ENCODE measurements around the gene GRIN2C. TPM values are rescaled to one million over a fixed set of nuclear protein-coding genes. Genes with fewer than 3 reads are reported as not detected.

The GRIN2C gene
- total RNA-seq, 1 donor = not detected

DNA sequence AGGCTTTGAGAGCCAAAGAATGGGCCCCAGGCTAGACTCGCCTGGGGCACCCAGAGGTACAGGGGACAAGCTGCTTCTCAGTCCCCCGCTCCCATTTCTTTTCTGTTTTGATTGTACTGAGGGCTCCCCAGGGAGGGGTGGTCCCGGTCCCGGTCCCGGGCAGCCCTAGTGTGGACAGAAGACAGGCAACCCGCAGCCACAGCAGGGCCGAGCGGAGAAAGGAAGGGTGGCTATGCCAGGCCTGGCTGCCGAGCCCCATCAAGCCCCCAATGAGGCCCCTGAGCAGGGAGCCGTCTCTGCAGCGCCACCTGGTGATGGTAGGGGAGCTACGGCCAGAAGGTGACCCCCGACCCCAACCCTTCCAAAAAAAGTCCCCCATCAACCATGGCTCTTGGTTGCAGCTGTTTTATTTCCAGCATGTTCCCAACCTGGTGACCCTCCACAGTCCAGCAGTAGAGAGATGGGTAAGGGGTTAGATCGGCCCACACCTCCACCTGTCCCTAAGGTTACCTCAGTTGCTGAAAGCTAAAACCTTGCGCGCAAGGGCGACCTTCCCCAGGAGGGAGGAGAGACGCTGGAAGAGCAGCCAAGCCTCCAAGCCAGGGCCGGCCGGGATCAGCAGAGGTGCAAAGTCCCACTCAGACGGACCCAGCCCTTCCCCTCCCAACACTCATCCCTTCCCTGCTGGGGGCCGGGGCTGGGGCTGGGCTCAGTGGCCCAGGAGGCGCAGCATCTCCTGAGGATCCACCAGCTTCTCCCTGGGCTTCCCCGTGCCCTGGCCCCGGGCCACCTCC lies 2.6 kb upstream of the GRIN2C start:
- no peaks in the 10 kb centered on the region for H3K9me3 ChIP-seq (ENCODE audit: low read depth, low read length)
- peaks cover 21% of the 10 kb centered on the region for H3K4me1 ChIP-seq (ENCODE audit: insufficient read depth, low read length)
- peaks cover 40% of the 10 kb centered on the region for H3K27me3 ChIP-seq (ENCODE audit: insufficient read depth, low read length)
- no peak overlapping the region for H3K4me3 ChIP-seq (ENCODE audit: low read length)

DNA sequence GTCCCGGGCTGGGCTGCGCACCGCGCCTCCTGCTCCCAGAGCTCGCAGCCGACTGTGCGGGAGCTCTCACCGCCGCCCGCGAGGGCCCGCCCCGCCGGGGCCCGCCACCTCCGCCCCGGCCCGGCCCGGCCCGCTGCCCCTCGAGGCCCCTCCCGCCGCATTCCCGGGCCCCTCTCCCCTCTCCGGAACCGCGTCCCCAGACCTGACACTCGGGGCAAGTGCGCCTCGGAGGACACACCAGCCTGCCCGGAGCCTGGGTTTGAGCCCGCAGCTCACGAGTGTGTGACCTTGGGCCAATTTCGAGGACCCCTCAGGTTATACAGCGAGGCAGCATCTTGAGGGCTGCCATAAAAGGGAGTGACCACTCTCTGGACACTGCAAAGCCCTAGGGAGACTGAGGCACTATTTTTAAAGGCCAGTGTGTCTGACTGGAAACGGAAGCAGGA lies 2.0 kb upstream of the GRIN2C start:
- Histone ChIP-seq H3K27me3 (ENCODE audit: insufficient read depth, low read length) (peaks cover 44% of the 10 kb centered on the region), H3K4me3 (ENCODE audit: low read length) (no peak overlapping the region), H3K9me3 (ENCODE audit: low read depth, low read length) (no peaks in the 10 kb centered on the region)

DNA sequence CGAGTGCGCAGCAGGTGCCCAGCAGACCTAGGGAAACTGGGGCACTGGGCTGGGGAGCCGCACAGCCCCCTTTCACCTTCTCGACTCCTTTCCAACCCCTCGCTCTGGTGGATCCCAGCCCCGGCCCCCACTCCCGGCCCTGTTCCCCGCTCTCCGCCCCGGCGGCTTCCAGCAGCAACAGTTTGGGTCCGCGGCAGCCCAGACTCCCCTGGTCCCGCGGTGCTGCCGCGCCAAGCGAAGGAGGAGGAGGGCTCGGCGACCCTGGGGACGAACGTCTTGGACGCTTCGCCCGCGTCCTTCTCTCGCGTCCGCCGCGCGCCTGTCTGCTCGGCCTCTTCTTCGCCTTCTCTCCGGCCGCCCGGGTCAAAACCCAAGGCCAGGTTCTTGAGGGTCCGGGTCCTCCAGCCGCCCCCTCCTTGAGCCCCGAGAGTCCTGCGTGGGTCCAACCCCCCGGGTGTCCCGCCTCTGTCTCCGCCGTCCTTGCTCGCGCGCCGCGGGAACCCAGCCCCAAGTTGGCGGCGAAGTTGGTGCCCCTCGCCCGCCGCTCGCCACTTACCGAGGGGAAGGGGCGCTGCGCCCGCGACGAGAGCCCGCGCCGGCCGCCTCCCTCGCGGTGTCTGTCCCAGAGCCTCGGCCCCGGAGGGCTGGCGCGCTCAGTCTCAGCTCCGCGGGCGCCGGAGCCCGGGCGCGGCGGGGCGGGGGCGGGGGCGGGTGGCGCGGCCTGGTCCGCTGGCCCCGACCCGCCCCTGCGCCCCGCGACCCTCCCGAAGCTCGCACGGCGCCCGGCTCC lies 1.4 kb upstream of the GRIN2C start:
- H3K4me3 ChIP-seq (ENCODE audit: low read length) = no peak overlapping the region
- H3K27me3 ChIP-seq (ENCODE audit: insufficient read depth, low read length) = peaks cover 44% of the 10 kb centered on the region
- peaks cover 21% of the 10 kb centered on the region for H3K4me1 ChIP-seq (ENCODE audit: insufficient read depth, low read length)
- H3K9me3 ChIP-seq (ENCODE audit: low read depth, low read length) = no peaks in the 10 kb centered on the region

More for the DNA sequence above, 2.0 kb upstream of the GRIN2C start:
- peaks cover 21% of the 10 kb centered on the region for H3K4me1 ChIP-seq (ENCODE audit: insufficient read depth, low read length)

DNA sequence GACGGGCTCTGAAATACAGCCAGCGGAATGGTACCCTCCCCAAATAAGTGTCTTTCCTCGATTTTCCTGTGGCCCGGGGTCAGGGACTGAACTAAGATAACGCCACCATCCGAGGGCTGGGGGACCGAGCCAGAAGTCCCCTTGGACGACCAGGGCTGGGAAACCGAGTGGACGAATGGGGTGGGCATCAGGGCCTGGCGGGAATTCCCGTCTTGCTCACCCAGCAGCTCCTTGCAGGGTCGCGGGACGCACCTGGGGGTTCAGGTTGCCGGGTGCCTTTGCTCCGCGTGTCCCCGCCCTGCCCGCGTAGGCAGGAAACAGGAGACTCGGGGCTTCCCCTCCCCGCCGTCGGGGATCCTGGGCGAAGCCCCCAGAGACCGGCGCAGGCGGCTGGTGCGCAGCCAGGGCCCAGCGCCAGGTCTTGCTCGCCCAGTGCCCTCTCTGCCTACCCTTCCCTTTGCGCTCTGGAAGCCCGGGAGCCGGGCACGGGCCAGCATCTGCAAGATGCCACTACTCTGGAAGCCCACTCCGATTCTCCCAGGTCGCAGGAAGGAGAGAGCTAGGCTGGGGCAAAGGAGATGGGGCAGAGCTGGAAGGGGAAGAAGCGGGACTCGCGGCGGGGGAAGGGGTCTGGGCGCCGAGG lies 665 bp upstream of the GRIN2C start:
- Histone ChIP-seq H3K4me1 (ENCODE audit: insufficient read depth, low read length) (peaks cover 21% of the 10 kb centered on the region), H3K27me3 (ENCODE audit: insufficient read depth, low read length) (peaks cover 45% of the 10 kb centered on the region), H3K4me3 (ENCODE audit: low read length) (no peak overlapping the region), H3K9me3 (ENCODE audit: low read depth, low read length) (no peaks in the 10 kb centered on the region)

DNA sequence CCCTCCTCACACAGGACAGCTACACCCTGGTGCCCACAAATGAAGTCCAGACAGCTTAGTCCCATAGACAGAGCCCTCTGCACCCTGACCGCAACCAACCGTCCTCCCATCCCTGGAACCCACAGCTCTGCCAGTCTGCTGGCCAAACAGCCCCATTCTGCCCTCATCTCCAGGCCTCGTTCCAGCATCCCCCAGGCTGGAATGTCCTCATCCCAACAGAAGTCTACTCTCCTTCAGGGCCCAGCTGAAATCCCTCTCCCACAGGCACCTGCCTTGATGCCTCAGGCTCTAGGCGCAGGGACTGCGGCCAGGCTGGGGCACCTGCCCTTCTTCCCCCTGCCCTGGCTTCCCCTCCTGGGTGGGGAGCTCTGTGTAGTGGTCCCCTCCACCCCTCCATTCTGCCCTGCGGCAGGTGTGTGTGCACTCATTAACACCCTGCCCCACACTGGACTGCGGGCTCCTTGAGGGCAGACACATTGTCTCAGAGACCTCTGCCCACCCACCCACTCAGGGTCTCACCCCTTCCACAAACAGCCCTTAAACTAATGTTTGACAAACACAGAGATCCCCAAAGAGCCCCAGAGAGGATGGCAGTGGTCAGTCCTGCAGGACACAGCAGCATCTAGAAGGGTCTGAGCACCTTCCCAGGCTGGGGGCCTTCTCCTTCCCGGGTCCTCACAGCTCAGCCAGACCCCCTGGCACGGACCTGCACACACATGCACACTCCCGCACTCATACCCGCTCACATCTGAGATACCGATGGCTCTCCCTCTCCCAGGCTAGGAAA lies 820 bp downstream of the GRIN2C start:
- H3K27me3 ChIP-seq (ENCODE audit: insufficient read depth, low read length) = peaks cover 53% of the 10 kb centered on the region
- peaks cover 21% of the 10 kb centered on the region for H3K4me1 ChIP-seq (ENCODE audit: insufficient read depth, low read length)
- no peak overlapping the region for H3K4me3 ChIP-seq (ENCODE audit: low read length)

DNA sequence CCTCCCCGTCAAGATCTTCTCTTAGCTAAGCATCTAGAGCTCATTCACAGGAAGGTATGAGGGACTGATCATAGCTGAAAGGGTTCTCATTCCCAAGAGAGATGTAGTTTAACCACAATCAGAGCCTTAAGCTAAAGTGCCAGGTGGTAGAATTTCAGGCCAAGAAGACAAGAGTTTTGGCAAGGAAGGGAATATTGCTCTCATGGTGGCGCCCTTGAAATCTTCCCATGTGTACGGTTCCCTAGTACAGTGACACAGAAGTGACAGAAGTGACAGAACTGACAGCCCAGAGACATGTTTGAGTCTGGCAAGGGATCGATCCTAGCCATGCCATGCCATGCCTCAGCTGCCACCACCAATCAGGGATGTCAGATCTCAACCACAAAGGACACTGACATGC lies 2.5 kb downstream of the GRIN2C start:
- Histone ChIP-seq H3K4me3 (ENCODE audit: low read length) (no peak overlapping the region), H3K4me1 (ENCODE audit: insufficient read depth, low read length) (peaks cover 25% of the 10 kb centered on the region), H3K9me3 (ENCODE audit: low read depth, low read length) (no peaks in the 10 kb centered on the region), H3K27me3 (ENCODE audit: insufficient read depth, low read length) (peaks cover 61% of the 10 kb centered on the region)

More for the DNA sequence above, 820 bp downstream of the GRIN2C start:
- H3K9me3 ChIP-seq (ENCODE audit: low read depth, low read length) = no peaks in the 10 kb centered on the region

DNA sequence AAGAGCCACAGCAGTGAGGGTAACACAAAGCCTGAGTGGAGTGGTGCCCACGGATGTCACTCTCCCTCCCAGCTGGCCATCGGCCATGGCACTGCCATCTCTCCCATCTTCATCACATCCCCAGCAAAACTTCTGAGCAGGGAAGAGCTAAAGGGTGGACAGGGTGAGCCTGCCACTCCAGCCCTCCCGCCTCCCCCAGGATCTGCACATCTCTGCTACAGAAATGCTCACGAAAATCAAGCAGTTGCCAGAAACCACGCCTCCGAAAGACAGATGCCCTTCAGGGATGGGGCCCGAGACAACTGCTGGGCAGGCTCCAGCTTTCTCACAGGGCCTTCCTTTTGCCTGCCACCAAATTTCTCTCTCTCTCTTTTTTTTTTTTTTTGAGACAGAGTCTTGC lies 3.6 kb downstream of the GRIN2C start:
- Histone ChIP-seq H3K4me1 (ENCODE audit: insufficient read depth, low read length) (peaks cover 18% of the 10 kb centered on the region), H3K27me3 (ENCODE audit: insufficient read depth, low read length) (peaks cover 66% of the 10 kb centered on the region), H3K4me3 (ENCODE audit: low read length) (no peak overlapping the region), H3K9me3 (ENCODE audit: low read depth, low read length) (no peaks in the 10 kb centered on the region)

DNA sequence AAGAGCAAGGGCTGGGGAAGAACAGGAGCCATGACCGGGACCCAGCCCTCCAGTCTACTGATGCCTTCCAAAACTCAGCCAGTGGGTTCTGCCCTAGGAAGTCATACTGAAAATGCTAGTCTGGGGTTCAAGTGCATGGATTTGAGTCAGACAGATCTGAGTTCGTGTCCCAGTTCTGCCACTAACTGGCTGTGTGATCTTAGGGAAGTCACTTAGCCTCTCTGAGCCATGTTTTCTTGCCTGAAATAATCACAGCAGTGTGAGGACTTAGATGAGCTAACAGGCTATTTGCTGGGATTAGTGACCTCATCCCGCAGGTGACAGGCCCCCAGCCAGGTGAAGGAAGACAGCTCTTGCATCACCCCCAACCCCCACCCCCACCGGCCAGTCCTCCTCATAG lies 4.4 kb downstream of the GRIN2C start:
- peaks cover 63% of the 10 kb centered on the region for H3K27me3 ChIP-seq (ENCODE audit: insufficient read depth, low read length)
- no peaks in the 10 kb centered on the region for H3K9me3 ChIP-seq (ENCODE audit: low read depth, low read length)
- H3K4me1 ChIP-seq (ENCODE audit: insufficient read depth, low read length) = peaks cover 10% of the 10 kb centered on the region
- H3K4me3 ChIP-seq (ENCODE audit: low read length) = no peak overlapping the region

DNA sequence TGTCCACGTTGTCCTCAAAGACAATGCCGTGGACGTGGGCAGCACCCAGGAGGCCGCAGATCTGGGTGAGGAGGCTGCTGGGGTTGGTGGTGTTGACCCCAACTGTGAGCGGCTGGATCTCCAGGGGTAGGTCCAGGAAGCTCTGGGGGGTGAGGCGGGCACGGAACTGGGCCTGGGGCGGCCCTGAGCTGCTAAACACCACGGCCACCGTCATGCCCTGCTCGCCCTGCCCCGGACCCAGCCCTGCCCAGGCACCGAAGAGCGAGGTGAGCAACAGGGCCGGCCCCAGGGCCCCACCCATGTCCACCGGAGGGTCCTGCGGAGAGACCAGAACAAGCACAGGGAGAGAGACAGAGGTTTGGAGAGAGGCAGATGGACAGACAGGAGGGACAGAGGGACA lies 4.9 kb downstream of the GRIN2C start:
- Histone ChIP-seq H3K4me1 (ENCODE audit: insufficient read depth, low read length) (peaks cover 5% of the 10 kb centered on the region), H3K4me3 (ENCODE audit: low read length) (no peak overlapping the region), H3K27me3 (ENCODE audit: insufficient read depth, low read length) (peaks cover 58% of the 10 kb centered on the region), H3K9me3 (ENCODE audit: low read depth, low read length) (no peaks in the 10 kb centered on the region)

DNA sequence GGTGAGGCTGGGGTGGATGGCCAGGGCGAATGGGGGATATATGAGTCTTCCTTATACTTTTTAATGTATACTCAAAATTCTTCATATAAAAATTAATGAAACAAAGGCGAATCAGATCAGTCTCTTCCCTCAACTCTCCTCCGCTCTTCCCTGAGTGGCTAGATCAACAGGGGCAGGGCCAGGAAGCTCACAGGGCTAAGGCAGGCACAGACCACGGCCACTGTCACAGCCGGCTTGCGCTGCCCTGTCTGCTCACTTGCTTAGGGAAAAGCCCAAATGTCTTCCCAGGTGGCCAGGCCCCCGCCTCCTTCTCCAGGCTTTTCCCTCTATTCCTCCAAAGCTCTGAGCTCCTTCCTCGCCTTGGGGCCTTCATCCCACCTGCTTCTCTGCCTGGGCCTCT lies 6.0 kb downstream of the GRIN2C start:
- Histone ChIP-seq H3K9me3 (ENCODE audit: low read depth, low read length) (no peaks in the 10 kb centered on the region), H3K4me1 (ENCODE audit: insufficient read depth, low read length) (peaks cover 5% of the 10 kb centered on the region), H3K27me3 (ENCODE audit: insufficient read depth, low read length) (peaks cover 51% of the 10 kb centered on the region), H3K4me3 (ENCODE audit: low read length) (no peak overlapping the region)

DNA sequence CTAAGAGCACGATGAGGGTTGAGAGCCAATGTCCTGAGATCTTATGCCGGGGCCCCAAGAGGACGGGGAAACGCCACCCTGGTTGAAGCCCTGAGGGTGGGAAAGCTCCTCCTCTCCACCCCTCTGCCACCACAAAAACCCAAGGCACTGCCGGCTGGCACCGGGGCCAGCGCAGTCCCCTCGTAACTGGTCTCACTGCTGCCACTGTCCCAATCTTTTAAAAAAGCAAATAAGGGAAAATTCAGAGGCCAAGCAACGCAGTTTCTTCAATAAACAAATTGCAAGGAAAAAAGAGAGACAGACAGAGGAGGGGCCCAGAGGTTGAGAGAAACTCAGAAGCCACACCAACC lies 6.7 kb downstream of the GRIN2C start:
- Histone ChIP-seq H3K27me3 (ENCODE audit: insufficient read depth, low read length) (peaks cover 49% of the 10 kb centered on the region), H3K4me3 (ENCODE audit: low read length) (no peak overlapping the region)

DNA sequence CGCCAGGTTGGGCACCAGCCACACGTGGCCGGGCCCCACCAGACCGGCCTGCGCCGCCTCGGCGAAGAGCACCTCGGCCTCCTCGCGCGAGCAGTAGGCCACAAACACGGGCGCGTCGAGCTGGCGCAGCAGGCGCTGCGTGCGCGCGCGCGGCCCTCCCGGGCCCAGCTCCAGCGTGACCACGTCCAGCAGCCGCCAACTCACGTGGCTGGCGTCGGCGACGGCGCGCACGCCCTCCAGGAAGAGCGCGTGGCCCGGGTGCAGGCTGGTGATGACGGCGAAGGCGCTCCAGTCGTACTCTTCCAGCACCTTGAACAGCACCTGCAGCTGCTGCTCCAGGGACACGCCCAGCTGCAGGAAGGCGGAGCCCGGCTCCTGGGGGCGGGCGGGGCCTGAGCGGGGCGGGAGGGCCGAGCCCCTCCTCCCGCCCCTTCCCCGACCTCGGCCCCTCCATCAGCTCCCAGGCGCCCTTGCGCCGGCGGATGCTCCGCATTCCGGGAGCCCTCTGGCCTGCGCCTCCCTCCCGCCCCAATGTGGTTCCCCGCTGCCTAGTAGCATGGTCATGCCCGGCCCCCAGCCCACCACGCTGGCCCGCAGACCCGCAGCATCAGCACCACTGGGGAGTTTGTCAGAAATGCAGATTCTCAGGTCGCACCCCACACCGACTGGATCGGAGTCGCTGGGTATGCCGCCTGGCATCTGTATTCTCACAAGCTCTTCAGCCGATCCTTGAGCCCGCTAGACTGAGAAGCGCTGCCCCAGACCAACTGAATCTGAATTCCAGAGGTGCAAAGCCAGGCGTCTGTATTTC lies 7.2 kb downstream of the GRIN2C start:
- Histone ChIP-seq H3K27me3 (ENCODE audit: insufficient read depth, low read length) (peaks cover 44% of the 10 kb centered on the region), H3K4me3 (ENCODE audit: low read length) (no peak overlapping the region), H3K4me1 (ENCODE audit: insufficient read depth, low read length) (peaks cover 5% of the 10 kb centered on the region), H3K9me3 (ENCODE audit: low read depth, low read length) (no peaks in the 10 kb centered on the region)

More for the DNA sequence above, 6.7 kb downstream of the GRIN2C start:
- H3K4me1 ChIP-seq (ENCODE audit: insufficient read depth, low read length) = peaks cover 5% of the 10 kb centered on the region
- no peaks in the 10 kb centered on the region for H3K9me3 ChIP-seq (ENCODE audit: low read depth, low read length)

DNA sequence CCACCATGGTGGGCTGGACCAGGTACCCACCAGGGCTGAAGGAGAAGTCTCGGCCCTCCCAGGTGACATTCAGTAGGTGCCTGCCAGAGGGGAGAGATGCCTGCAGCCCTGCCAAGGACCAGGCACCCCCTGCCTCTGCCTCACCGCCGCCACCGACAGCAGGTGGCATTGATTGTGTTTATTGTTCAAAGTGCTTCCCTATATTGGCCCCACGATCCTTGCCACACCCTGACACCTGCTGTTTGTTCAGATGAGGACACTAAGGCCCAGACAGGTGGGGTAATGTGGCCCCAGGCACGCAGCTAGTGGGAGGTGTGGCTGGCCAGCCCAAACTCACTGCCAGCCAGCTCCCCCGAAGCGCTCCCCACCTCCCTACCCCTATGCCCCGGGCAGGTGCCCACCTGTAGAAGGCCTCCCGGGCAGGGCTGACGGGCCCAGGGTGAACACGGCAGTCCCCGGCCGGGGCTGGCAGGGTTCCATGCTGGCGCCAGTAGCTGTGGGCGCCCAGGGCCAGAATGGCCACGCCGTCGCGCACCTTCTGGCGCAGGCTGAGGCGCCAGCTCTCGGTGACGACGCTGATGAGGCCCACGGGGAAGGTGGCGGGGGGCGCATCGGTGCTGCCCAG lies 8.0 kb downstream of the GRIN2C start:
- peaks cover 5% of the 10 kb centered on the region for H3K4me1 ChIP-seq (ENCODE audit: insufficient read depth, low read length)
- no peaks in the 10 kb centered on the region for H3K9me3 ChIP-seq (ENCODE audit: low read depth, low read length)
- H3K4me3 ChIP-seq (ENCODE audit: low read length) = no peak overlapping the region
- peaks cover 38% of the 10 kb centered on the region for H3K27me3 ChIP-seq (ENCODE audit: insufficient read depth, low read length)

DNA sequence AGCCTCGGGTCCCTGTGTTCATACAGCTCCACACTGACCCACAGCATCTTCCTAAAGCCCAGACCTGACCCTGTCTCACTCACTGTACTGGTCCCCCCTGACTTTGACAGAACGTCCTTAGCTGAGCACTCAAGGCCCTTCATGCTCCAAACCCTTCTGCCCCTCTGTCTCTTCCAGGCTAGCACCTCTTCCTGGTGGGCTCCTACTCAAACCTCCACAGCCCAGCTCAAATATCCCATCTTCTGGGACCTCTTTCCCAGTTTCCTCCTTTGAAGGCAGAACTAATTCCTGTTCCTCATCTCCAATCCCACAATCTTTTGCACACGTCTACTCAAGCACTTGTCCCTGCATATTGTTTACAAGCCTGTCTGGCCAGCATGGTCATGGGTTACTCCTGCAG lies 8.8 kb downstream of the GRIN2C start:
- H3K4me1 ChIP-seq (ENCODE audit: insufficient read depth, low read length) = peaks cover 5% of the 10 kb centered on the region
- H3K27me3 ChIP-seq (ENCODE audit: insufficient read depth, low read length) = peaks cover 38% of the 10 kb centered on the region

More for the DNA sequence above, 8.8 kb downstream of the GRIN2C start:
- H3K4me3 ChIP-seq (ENCODE audit: low read length) = no peak overlapping the region
- no peaks in the 10 kb centered on the region for H3K9me3 ChIP-seq (ENCODE audit: low read depth, low read length)
